ENCODE data around the gene ZNF318. TPM values are rescaled to one million over a fixed set of nuclear protein-coding genes. Genes with fewer than 3 reads are reported as not detected.

ZNF318 gene
- total and polyA plus RNA-seq, 2 donors (not counting 1 experiment from before 2014, with no cell fraction given): 79.7 to 91.8 TPM

DNA sequence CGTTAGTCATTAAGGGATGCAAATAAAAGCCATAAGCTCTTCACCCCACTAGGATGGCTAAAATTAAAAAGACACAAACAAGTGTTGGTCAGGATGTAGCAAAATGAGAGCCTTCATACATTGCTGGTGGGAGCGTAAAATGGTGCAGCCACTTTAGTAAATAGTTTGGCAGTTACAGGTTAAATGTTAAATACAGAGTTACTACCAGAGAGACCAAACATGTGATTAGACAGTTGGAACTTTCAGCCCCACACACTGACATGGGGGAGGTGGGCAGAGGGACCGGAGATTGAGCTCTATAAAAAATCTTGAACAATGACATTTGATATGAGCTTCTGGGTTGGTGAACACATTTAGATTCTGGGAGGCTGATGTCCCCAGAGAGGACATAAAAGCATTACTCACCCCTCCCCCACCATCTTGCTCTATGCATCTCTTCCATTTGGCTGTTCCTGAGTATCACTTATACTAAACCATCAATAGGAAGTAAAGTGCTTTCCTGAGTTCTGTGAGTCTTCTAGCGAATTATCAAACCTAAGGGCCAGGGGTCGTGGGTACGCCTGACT lies 20.4 kb upstream of the ZNF318 start:
- Histone ChIP-seq H2AFZ (ENCODE audit: insufficient read depth, low read depth, low read length, poor library complexity, severe bottlenecking) (no peak overlapping the region), H3K4me1 (ENCODE audit: control insufficient read depth in 2 of 2, insufficient read depth in 2 of 2, low read length in 2 of 2) (peaks cover 33% of the 10 kb centered on the region in 2 donors), H3K27ac (ENCODE audit: low read length in 2 of 2) (no peak overlapping the region), H3K4me3 (ENCODE audit: control extremely low read depth in 1 of 5, extremely low read depth in 1 of 5, insufficient read depth in 1 of 5, low read depth in 2 of 5, low read length in 4 of 5) (no peak overlapping the region), H3K27me3 (replicated peaks in 1 of 4; ENCODE audit: control extremely low read depth in 1 of 4, control insufficient read depth in 3 of 4, insufficient read depth in 4 of 4, low read length in 3 of 4) (peaks cover 0 to 13% (median 7%) of the 10 kb centered on the region in 4 experiments), H3K9me3 (ENCODE audit: control extremely low read depth in 1 of 3, control insufficient read depth in 2 of 3, insufficient read depth in 1 of 3, low read length in 2 of 3) (peaks cover 0 to 1% (median 0%) of the 10 kb centered on the region in 3 donors), H3K4me2 (replicated peaks; ENCODE audit: low read depth, low read length, poor library complexity, severe bottlenecking) (no peak overlapping the region), H3K36me3 (replicated peaks in 1 of 2; ENCODE audit: control extremely low read depth in 1 of 2, control insufficient read depth in 1 of 2, extremely low read depth in 1 of 2, insufficient read depth in 2 of 2, low read length in 1 of 2) (no peaks in the 10 kb centered on the region), H4K20me1 (ENCODE audit: control insufficient read depth, insufficient read depth, low read length, poor library complexity, severe bottlenecking) (no peaks in the 10 kb centered on the region), H3K79me2 (ENCODE audit: control insufficient read depth, insufficient read depth, low read length) (no peaks in the 10 kb centered on the region), H3K9ac (ENCODE audit: low read length) (no peak overlapping the region)
- H3K27me3 Mint-ChIP-seq: peaks cover 16% of the 10 kb centered on the region
- no peak overlapping the region for H3K4me3 Mint-ChIP-seq
- ATAC-seq (ENCODE audit: low read depth): no peak
- TF ChIP-seq, protein P1, sequence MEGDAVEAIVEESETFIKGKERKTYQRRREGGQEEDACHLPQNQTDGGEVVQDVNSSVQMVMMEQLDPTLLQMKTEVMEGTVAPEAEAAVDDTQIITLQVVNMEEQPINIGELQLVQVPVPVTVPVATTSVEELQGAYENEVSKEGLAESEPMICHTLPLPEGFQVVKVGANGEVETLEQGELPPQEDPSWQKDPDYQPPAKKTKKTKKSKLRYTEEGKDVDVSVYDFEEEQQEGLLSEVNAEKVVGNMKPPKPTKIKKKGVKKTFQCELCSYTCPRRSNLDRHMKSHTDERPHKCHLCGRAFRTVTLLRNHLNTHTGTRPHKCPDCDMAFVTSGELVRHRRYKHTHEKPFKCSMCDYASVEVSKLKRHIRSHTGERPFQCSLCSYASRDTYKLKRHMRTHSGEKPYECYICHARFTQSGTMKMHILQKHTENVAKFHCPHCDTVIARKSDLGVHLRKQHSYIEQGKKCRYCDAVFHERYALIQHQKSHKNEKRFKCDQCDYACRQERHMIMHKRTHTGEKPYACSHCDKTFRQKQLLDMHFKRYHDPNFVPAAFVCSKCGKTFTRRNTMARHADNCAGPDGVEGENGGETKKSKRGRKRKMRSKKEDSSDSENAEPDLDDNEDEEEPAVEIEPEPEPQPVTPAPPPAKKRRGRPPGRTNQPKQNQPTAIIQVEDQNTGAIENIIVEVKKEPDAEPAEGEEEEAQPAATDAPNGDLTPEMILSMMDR (IDR thresholded peaks at IDR 0.05): no peak
- no peak for TF ChIP-seq EZH2 (IDR thresholded peaks at IDR 0.05; ENCODE audit: borderline replicate concordance, insufficient read depth, low read depth, low read length, poor library complexity, severe bottlenecking)
- DNase-seq: no peak
- intact Hi-C loops (cut with micrococcal nuclease): no loop called here
- peak overlapping the region; percentile 41 for H3K27ac Mint-ChIP-seq
- ChIA-PET CTCF (interaction anchor here (1.0 to 1.8 kb wide), 3 partner anchors 8 to 126 kb away, joined by 3 to 8 read pairs (median 7); no protein-coding TSS in a partner anchor), POLR2A (interaction anchor here (1.2 kb wide), 1 partner anchor 10 kb away, joined by 5 read pairs; no protein-coding TSS in a partner anchor)
- no peaks in the 10 kb centered on the region for H3K9me3 Mint-ChIP-seq (ENCODE audit: insufficient read depth)
- peaks cover 37% of the 10 kb centered on the region for H3K4me1 Mint-ChIP-seq
- 97% methylated on average over 3 of the region's 6 CpGs for WGBS (ENCODE audit: insufficient coverage)

DNA sequence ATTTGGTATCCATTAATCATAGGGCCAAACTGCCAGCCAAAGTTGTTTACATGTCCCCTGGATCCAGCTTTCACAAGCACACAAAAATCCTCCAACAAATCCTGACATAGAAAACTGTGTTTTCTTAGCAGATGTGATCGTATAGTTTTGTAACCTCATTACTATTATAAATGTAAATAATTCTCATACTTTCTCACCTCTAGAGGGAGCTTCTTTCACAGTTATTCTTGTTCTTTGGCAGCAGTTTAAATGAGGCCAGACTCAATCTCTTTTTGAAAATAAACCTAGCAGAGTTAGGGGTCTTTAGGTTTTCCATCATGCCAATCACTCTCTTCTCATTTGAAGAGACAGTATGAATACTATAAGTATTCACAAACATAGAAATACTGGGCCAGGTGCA lies 17.0 kb upstream of the ZNF318 start:
- Mint-ChIP-seq H3K4me3 (peak overlapping the region; percentile 18), H3K4me1 (peaks cover 48% of the 10 kb centered on the region), H3K27me3 (peaks cover 16% of the 10 kb centered on the region), H3K27ac (peak overlapping the region; percentile 79), H3K9me3 (ENCODE audit: insufficient read depth) (no peaks in the 10 kb centered on the region)
- no peak for ATAC-seq (ENCODE audit: low read depth)
- no CpG with 5 or more reads among the region's 1 CpG for WGBS (ENCODE audit: insufficient coverage)
- Histone ChIP-seq H3K79me2 (ENCODE audit: control insufficient read depth, insufficient read depth, low read length) (no peaks in the 10 kb centered on the region), H3K4me1 (ENCODE audit: control insufficient read depth in 2 of 2, insufficient read depth in 2 of 2, low read length in 2 of 2) (peaks cover 47% of the 10 kb centered on the region in 2 donors), H2AFZ (ENCODE audit: insufficient read depth, low read depth, low read length, poor library complexity, severe bottlenecking) (no peak overlapping the region), H3K27me3 (replicated peaks in 1 of 4; ENCODE audit: control extremely low read depth in 1 of 4, control insufficient read depth in 3 of 4, insufficient read depth in 4 of 4, low read length in 3 of 4) (peaks cover 0 to 15% (median 4%) of the 10 kb centered on the region in 4 experiments), H3K9ac (ENCODE audit: low read length) (no peak overlapping the region), H4K20me1 (ENCODE audit: control insufficient read depth, insufficient read depth, low read length, poor library complexity, severe bottlenecking) (no peaks in the 10 kb centered on the region), H3K27ac (ENCODE audit: low read length in 2 of 2) (no peak overlapping the region), H3K36me3 (replicated peaks in 1 of 2; ENCODE audit: control extremely low read depth in 1 of 2, control insufficient read depth in 1 of 2, extremely low read depth in 1 of 2, insufficient read depth in 2 of 2, low read length in 1 of 2) (no peaks in the 10 kb centered on the region), H3K4me2 (replicated peaks; ENCODE audit: low read depth, low read length, poor library complexity, severe bottlenecking) (no peak overlapping the region), H3K9me3 (ENCODE audit: control extremely low read depth in 1 of 3, control insufficient read depth in 2 of 3, insufficient read depth in 1 of 3, low read length in 2 of 3) (peaks cover 0 to 17% (median 5%) of the 10 kb centered on the region in 3 donors), H3K4me3 (ENCODE audit: control extremely low read depth in 1 of 5, extremely low read depth in 1 of 5, insufficient read depth in 1 of 5, low read depth in 2 of 5, low read length in 4 of 5) (no peak overlapping the region)
- DNase-seq: peak; percentile 54
- intact Hi-C loops (cut with micrococcal nuclease): no loop called here
- CTCF ChIA-PET: interaction anchor here (0.6 to 2.0 kb wide), 16 partner anchors 10 to 230 kb away, joined by 3 to 9 read pairs (median 4); partner anchors contain the start of genes CRIP3 and ZNF318
- TF ChIP-seq EZH2 (IDR thresholded peaks at IDR 0.05; ENCODE audit: borderline replicate concordance, insufficient read depth, low read depth, low read length, poor library complexity, severe bottlenecking): no peak
- TF ChIP-seq, protein P1 (IDR thresholded peaks at IDR 0.05): peak; percentile 59
- POLR2A ChIA-PET: interaction anchor here (1.0 kb wide), 1 partner anchor 22 kb away, joined by 3 read pairs; no protein-coding TSS in a partner anchor

All from B cell (primary cell).